Left hindlimb (tissue), 1 donor: Measurements from ENCODE around the gene PMPCA.
"Not testable (repeated sequence)": the region's sequence is repeated elsewhere in the genome, so short reads cannot be mapped to it uniquely, and the experiment has no call there.

Experiments
- DNase-seq: peaks from one replicate; pipeline ENCODE4 v3.0.0-alpha.2; 2018

Gene PMPCA

GRCh38 chr9:136418182-136419091 lies 8.0 kb downstream of the PMPCA start:
- DNase-seq = no peak

- no peak for DNase-seq
These were observed 8.6 kb downstream of the PMPCA start for GRCh38 chr9:136419092-136419420.

DNA sequence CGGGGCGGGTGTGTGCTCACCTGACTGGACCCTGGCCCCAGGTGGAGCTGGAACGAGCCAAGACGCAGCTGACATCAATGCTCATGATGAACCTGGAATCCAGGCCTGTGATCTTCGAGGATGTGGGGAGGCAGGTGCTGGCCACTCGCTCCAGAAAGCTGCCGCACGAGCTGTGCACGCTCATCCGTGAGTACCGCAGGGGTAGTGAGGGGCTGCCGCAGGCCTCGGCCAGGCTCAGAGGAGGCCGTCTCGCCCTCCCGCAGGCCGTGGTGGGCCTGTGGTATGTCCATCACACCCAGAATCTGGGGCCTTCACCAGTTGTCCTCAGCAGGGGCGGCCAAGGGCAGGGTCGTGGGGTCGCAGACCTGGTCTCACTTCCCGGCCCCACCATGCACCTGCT lies 11.3 kb downstream of the PMPCA start:
- DNase-seq = no peak

DNA sequence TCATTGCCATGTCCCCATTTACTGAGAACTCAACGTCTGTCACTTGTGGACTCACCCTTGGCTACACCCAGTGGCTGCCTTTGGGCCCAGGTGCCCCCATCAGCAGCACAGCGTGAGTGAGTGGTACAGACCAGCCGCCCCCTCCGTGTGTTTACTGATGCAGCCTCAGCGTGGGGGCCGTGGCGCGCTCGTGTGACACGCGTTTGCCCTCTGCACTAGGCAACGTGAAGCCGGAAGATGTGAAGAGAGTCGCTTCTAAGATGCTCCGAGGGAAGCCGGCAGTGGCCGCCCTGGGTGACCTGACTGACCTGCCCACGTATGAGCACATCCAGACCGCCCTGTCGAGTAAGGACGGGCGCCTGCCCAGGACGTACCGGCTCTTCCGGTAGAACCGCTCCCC lies 12.4 kb downstream of the PMPCA start:
- no peak for DNase-seq

DNA sequence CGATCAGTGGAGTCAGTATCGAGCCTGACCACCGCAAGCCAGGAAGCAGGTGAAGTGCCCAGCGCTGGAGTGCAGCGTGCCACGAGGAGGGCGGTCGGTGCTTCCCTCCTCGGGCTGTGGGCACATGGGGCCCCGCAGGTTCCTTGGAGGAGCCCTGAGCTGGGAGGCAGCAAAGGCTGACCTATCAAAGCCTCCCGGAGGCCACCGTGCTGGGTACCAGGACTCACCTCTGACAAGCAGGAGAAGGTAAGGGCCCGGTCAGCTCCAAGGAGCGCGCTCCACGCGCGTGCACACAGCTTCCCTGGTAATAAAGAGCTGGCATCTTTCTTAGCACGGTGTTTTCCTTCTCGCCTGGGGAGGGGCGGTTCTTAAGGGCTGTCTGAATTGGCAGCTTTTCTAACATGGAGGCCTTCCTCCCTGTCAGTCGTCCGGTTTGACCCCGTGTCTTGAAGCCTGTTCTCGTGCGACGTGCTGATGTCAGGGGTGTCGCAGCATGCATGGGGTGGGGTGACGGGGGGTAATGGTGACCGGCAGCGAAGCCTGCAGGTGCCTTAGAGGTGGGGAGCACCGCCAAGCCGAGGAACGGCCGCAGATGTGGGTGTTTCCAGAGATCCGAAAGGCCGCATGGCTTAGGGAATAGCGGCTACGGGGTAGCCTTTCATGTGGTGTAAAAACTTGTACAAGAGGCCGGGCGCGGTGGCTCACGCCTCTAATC lies 13.1 kb downstream of the PMPCA start:
- no peak for DNase-seq

DNA sequence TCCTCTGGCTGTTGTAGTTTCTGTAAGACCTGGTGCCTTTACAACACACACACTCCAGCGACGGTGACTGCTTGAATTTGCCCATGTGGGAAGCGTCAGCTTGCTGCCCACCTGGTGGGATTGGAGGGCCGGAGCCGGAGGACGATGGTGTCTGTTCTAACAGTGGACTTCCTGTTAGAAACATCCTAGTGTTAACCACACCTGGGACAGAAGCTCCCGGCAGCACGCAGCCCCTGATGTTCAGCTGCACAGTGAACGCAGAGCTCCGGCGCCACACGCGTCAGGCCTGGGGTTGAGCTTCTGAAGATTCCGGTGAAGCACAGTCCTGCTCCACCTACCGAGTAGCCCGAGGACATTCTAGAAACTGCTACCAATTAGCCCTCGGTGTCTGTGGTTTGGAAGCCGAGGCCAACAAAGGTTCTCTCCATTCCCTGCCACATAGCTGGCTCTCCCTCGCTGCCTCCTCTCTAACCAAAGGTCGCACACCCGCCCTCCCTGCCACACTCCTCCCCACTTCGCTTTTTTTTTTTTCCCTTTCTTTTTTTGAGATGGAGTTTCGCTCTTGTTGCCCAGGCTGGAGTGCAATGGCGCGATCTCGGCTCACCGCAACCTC lies 14.4 kb downstream of the PMPCA start:
- DNase-seq = no peak

DNA sequence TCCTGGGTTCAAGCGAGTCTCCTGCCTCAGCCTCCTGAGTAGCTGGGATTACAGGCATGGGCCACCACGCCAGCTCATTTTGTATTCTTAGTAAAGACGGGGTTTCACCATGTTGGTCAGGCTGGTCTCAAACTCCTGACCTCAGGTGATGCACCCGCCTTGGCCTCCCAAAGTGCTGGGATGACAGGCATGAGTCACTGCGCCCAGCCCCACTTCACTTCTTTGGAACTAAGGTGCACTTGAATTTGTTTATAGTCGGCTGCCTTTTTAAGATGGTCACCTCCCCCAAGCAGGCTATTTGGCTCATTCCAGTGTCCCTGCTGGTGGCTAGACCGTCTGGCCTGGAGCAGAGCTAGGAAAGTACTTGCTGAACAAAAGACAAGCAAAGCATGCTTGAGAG lies 14.9 kb downstream of the PMPCA start:
- not testable (repeated sequence) for DNase-seq

GRCh38 chr9:136426787-136427186 lies 16.3 kb downstream of the PMPCA start:
- no peak for DNase-seq

GRCh38 chr9:136429075-136429628 lies 18.7 kb downstream of the PMPCA start:
- DNase-seq = no peak

- no peak for DNase-seq
These were observed 19.4 kb downstream of the PMPCA start for GRCh38 chr9:136429683-136430491.

DNA sequence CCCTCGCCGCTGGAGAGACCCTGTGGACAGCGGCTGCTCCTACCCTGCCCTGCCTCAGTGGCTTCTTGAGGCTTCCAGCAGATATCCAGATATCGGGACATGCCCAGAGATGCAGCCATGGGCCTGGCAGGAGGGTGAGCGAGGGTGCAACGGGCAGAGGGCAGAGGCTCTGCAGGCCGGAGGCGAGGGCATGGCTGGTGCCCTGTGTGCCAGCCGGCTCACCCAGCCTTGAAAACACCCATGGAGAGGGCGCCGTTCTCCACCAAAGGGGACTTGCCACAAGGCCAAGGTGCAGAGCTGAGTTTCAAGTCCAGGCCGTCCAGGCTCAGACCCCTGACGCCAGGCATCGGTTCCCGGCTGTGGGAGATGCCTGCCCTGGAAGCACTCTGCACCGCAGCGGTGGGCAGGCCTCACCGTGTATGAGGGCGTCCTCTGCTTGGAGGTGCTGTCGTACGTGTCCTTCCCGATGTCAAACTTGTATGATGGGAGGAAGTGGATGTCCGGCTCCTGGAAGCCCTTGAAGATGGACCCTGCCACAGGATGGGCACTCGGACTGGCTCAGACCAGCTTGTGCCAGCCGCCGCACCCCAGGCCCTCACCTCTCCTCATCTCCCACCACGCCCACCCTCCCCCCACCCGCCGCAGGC lies 20.3 kb downstream of the PMPCA start:
- DNase-seq = no peak

GRCh38 chr9:136431782-136432350 lies 21.4 kb downstream of the PMPCA start:
- no peak for DNase-seq

GRCh38 chr9:136432591-136432990 lies 22.1 kb downstream of the PMPCA start:
- no peak for DNase-seq

GRCh38 chr9:136433043-136433715 lies 22.7 kb downstream of the PMPCA start:
- DNase-seq = no peak

GRCh38 chr9:136433849-136434579 lies 23.6 kb downstream of the PMPCA start:
- DNase-seq = no peak

GRCh38 chr9:136434580-136435169 lies 24.2 kb downstream of the PMPCA start:
- no peak for DNase-seq

GRCh38 chr9:136436055-136436634 lies 25.7 kb downstream of the PMPCA start:
- no peak for DNase-seq

DNA sequence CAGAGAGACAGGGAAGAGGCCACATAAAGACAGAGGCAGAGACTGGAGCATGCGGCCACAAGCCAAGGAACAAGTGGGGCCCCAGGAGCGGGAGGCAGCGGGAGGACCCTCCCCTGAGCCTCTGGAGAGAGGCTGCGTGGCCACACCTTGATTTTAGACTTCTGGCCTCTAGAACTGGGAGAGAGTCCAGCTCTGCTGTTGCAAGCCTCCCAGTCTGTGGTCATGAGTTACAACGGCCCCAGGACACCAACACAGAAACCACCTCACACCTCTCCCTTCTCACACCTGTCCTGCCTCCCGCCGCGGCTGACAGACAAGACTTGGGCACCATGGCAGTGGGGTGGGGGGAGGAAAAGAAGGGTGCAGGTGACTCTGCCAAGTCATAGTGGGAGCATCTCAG lies 27.0 kb downstream of the PMPCA start:
- no peak for DNase-seq

DNA sequence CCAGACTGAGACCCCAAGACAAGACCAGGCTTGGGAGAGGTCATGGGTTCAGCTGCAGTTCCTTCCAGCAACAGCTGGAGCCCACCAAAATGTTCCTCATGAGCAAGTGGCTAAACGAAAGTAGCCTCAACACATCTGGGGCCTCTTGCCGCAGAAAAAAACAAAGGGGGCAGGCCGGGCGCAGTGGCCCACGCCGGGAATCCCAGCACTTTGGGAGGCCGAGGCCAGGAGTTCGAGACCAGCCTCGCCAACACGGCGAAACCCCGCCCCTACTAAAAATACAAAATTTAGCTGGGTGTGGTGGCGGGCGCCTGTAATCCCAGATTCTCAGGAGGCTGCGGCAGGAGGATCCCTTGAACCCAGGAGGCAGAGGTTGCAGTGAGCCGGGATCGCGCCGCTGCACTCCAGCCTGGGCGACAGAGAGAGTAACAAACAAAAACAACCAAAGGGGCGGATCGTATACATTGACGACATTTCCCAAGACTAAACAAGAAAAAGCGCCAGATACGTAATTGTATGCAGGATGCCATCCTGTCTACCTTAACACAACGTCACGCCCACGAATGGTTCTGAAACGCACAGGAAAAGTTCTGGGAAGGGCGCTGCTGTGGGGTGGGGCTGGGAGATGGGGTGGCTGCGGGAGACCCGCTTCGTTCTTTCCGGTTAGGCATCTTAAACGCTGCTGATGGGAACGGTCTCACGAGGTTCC lies 27.5 kb downstream of the PMPCA start:
- DNase-seq = no peak
